ENCODE measurements around the gene RHCE.

RHCE gene

GRCh38 chr1:25338188-25338981, 82.2 kb downstream of the RHCE start, which contains the start of gene TMEM50A (continued):
- 0 out of 2 replicates have a peak, but pooled peaks have one; percentile 27 for TF ChIP-seq CTCF (tag by site-specific recombination; IDR thresholded peaks at IDR 0.05)
- TF ChIP-seq OVOL3 (tag by site-specific recombination; IDR thresholded peaks at IDR 0.05) = peak; percentile 39; the same call in 1 of the 2 replicates
- no peak for TF ChIP-seq EGR2 (tag by site-specific recombination; IDR thresholded peaks at IDR 0.05; ENCODE audit: low read depth)
- TF ChIP-seq ZNF544 (tag by site-specific recombination; IDR thresholded peaks at IDR 0.05) = no peak
- no peak for TF ChIP-seq ZNF148 (tag by site-specific recombination; IDR thresholded peaks at IDR 0.05; ENCODE audit: borderline replicate concordance)
- TF ChIP-seq MEIS1 (CRISPR knock-in tag; IDR thresholded peaks at IDR 0.05; ENCODE audit: borderline replicate concordance) = no peak
- no peak for TF ChIP-seq ZFP41 (tag by site-specific recombination; IDR thresholded peaks at IDR 0.05; ENCODE audit: borderline replicate concordance)
- 0 out of 2 replicates have a peak, but pooled peaks have one; percentile 56 for TF ChIP-seq ZFP69B (tag by site-specific recombination; IDR thresholded peaks at IDR 0.05)
- peak; percentile 69; the same call in 1 of the 2 replicates for TF ChIP-seq ZNF501 (tag by site-specific recombination; IDR thresholded peaks at IDR 0.05)
- no peak; the same call in 1 of the 2 replicates for TF ChIP-seq ZNF266 (tag by site-specific recombination; IDR thresholded peaks at IDR 0.05; ENCODE audit: low read depth)
- no peak for TF ChIP-seq ZBTB21 (tag by site-specific recombination; IDR thresholded peaks at IDR 0.05)
- TF ChIP-seq ZNF324 (tag by site-specific recombination; IDR thresholded peaks at IDR 0.05) = peak; percentile 90
- TF ChIP-seq KLF17 (tag by site-specific recombination; IDR thresholded peaks at IDR 0.05) = 0 out of 2 replicates have a peak, but pooled peaks have one; percentile 44
- TF ChIP-seq ZNF280D (tag by site-specific recombination; IDR thresholded peaks at IDR 0.05) = no peak
- peak; percentile 81 for TF ChIP-seq SP7 (tag by site-specific recombination; IDR thresholded peaks at IDR 0.05)
- TF ChIP-seq ZNF513 (tag by site-specific recombination; IDR thresholded peaks at IDR 0.05) = no peak
- TF ChIP-seq ZBTB49 (tag by site-specific recombination; IDR thresholded peaks at IDR 0.05; ENCODE audit: low read depth) = no peak
- TF ChIP-seq ZNF610 (tag by site-specific recombination; IDR thresholded peaks at IDR 0.05; ENCODE audit: borderline replicate concordance) = no peak
- no peak for TF ChIP-seq ZNF549 (tag by site-specific recombination; IDR thresholded peaks at IDR 0.05)
- TF ChIP-seq ZSCAN23 (tag by site-specific recombination; IDR thresholded peaks at IDR 0.05) = peak; percentile 63
- TF ChIP-seq ZBTB44 (tag by site-specific recombination; IDR thresholded peaks at IDR 0.05) = no peak
- peak; percentile 70 for TF ChIP-seq ZBTB48 (tag by site-specific recombination; IDR thresholded peaks at IDR 0.05)
- TF ChIP-seq ZBTB8A (tag by site-specific recombination; IDR thresholded peaks at IDR 0.05) = peak; percentile 82
- no peak for TF ChIP-seq ZNF311 (tag by site-specific recombination; IDR thresholded peaks at IDR 0.05; ENCODE audit: borderline replicate concordance)
- TF ChIP-seq TCF7L2 (IDR thresholded peaks at IDR 0.05; ENCODE audit: borderline replicate concordance, low read depth, low read length) = no peak

Measured in HEK293 (cell line).